NB4 (cell line): ENCODE measurements around the gene OR4D11.

Source experiments
- DNase-seq: peaks from one replicate; pipeline ENCODE4 v3.0.0; 2010; ENCODE audit warnings: low read depth
- H3K4me3 ChIP-seq: one replicate; pipeline ENCODE4 v1.5.1; 2011; ENCODE audit warnings: mild to moderate bottlenecking, low read depth, low read length, moderate library complexity
- MYC ChIP-seq: IDR thresholded peaks from 2 replicates; pipeline ENCODE4 v1.6.1; 2011; ENCODE audit warnings: low read depth, low read length
- POLR2A ChIP-seq: IDR thresholded peaks from 2 replicates; pipeline ENCODE4 v1.6.1; 2011; ENCODE audit warnings: mild to moderate bottlenecking; ENCODE audit not compliant: insufficient read length; ENCODE audit errors: extremely low read depth
- TF ChIP-seq, protein P1 (sequence below): IDR thresholded peaks from one replicate; pipeline ENCODE4 v1.5.1; 2012; ENCODE audit warnings: low read depth, low read length
- TF ChIP-seq, protein P2 (sequence below): IDR thresholded peaks from 2 replicates; pipeline ENCODE4 v1.6.1; 2011; ENCODE audit warnings: low read depth, low read length

The OR4D11 gene

DNA sequence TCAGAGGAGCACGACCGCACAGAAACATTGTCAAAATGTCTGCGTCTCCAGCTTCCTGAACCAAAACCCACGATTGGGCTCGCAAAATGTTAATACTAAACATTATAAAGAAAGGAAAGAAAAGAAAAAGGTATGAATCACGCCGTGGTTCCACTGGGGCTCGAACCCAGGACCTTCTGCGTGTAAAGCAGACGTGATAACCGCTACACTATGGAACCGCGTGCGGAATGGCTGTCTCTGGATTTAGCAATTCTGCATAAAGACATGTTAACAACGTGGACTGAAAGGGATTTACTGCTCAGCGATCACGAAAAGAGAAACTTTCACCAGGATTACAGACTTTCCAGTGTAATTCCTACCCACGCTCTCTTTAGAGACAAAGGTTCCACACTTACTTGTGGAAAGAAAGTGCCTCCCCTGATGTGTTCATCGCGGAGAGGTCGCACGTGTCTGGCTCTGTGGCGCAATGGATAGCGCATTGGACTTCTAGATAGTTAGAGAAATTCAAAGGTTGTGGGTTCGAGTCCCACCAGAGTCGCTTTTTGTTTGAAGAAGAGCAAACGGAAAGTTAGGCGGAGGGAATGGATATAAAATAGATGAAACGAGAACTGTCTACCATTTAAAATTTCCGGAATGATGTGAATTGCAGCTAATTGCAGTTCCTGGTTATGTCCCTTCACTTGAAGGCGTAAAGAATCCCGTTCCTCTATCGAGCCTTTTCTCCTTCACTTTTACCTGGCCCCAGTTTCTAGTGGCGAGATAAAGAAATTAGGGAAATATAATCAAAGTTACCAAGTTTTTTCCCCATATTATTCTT is 47.7 kb downstream of the OR4D11 start:
- DNase-seq = peak; percentile 93
- peak overlapping the region; percentile 94 for H3K4me3 ChIP-seq
- TF ChIP-seq MYC (peak; percentile 98), POLR2A (no peak)
- TF ChIP-seq, protein P1, sequence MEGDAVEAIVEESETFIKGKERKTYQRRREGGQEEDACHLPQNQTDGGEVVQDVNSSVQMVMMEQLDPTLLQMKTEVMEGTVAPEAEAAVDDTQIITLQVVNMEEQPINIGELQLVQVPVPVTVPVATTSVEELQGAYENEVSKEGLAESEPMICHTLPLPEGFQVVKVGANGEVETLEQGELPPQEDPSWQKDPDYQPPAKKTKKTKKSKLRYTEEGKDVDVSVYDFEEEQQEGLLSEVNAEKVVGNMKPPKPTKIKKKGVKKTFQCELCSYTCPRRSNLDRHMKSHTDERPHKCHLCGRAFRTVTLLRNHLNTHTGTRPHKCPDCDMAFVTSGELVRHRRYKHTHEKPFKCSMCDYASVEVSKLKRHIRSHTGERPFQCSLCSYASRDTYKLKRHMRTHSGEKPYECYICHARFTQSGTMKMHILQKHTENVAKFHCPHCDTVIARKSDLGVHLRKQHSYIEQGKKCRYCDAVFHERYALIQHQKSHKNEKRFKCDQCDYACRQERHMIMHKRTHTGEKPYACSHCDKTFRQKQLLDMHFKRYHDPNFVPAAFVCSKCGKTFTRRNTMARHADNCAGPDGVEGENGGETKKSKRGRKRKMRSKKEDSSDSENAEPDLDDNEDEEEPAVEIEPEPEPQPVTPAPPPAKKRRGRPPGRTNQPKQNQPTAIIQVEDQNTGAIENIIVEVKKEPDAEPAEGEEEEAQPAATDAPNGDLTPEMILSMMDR = no peak
- TF ChIP-seq, protein P2, sequence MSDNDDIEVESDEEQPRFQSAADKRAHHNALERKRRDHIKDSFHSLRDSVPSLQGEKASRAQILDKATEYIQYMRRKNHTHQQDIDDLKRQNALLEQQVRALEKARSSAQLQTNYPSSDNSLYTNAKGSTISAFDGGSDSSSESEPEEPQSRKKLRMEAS = peak; percentile 96

DNA sequence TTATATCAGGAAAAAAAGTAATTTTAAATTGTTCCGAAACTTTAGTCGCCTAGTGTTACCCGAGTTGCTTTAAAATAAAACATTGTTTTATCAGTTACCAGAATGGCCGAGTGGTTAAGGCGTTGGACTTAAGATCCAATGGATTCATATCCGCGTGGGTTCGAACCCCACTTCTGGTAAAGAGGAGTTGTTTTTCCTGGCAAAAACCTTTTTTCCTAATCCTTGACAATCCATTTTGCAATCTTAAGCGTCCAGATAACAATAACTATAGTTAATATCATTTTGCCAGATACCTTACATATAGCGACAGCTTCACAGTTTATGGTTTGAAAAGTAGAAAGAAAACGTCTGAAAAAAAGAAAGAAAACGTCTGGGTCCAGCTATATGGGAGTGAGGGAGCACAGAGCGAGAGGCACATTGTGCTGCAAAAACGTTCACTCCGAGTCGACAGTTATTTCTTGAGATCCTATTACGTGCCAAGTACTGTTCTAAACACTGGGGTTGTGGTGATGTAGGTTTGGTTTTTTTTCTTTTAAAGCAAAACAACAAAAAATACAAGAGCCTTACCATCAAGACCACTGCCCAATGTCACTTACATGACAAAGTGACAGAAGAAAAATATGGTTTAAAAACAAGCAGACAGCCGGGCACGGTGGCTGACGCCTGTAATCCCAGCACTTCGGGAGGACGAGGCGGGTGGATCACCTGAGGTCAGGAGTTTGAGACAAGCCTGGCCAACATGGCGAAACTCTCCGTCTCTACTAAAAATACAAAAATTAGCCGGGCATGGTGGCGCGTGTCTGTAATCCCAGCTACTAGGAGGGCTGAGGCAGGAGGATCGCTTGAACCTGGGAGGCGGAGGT is 48.5 kb downstream of the OR4D11 start:
- DNase-seq = peak; percentile 85
- TF ChIP-seq, protein P2 = peak; percentile 49
- no peak for TF ChIP-seq POLR2A
- TF ChIP-seq MYC = peak; percentile 53; the same call in 1 of the 2 replicates
- TF ChIP-seq, protein P1 = no peak

DNA sequence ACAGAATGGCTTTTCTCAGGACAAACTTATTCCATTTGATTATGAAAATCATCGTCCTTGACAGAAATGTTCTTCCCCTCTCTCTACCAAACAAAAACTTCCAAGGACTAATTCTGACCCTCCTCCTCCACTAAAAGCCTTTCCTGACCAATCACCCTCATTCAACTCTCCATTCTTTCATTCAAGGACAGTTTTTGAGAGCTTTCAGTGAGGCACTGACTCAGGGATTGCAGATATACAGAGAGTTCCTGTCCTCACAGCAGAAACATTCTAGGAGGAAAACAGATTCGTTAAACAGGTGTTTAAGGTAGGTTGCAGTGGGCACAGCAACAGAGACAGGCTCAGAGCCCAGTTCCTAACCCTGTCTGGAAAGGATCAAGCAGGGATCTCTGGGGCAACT is 49.5 kb downstream of the OR4D11 start:
- TF ChIP-seq, protein P1 = no peak
- no peak for TF ChIP-seq MYC
- TF ChIP-seq, protein P2 = no peak
- no peak for TF ChIP-seq POLR2A
- no peak for DNase-seq
- H3K4me3 ChIP-seq = no peak overlapping the region

More for the DNA sequence above, 48.5 kb downstream of the OR4D11 start:
- peak overlapping the region; percentile 94 for H3K4me3 ChIP-seq

DNA sequence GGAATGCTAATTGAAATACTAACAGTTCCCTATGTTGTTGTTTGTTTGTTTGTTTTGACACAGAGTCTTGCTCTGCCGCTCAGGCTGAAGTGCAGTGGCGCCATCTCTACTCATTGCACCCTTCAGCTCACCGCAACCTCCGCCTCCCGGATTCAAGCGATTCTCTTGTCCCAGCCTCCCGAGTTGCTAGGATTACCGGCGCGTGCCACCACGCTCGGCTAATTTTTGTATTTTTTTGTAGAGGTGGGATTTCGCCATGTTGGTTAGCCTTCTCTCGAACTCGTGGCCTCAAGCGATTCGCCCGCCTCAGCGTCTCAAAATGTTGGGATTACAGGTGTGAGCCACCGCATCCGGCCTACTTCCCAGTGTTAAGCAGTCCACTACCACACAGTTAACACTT is 49.9 kb downstream of the OR4D11 start:
- TF ChIP-seq POLR2A (no peak), MYC (no peak)
- DNase-seq = no peak
- H3K4me3 ChIP-seq = no peak overlapping the region
